HepG2 (cell line): Measurements from ENCODE around the gene SLC51B. TPM values are rescaled to one million over a fixed set of nuclear protein-coding genes. Genes with fewer than 3 reads are reported as not detected.

Experiments used
- ATF1 ChIP-seq: IDR thresholded peaks from 2 replicates; pipeline ENCODE4 v1.6.1; 2016; ENCODE audit warnings: mild to moderate bottlenecking, control low read depth
- ATF3 ChIP-seq: sonication (generic); formaldehyde crosslinking; IDR thresholded peaks from 2 replicates; pipeline ENCODE4 v1.4.0; 2020; ENCODE audit warnings: missing genetic modification reagents
- BRF2 ChIP-seq: sonication (generic); formaldehyde crosslinking; IDR thresholded peaks from 2 replicates; pipeline ENCODE4 v1.8.1; 2022; ENCODE audit warnings: mild to moderate bottlenecking, missing genetic modification reagents
- ERF ChIP-seq: IDR thresholded peaks from 2 replicates; pipeline ENCODE4 v1.6.1; 2018; ENCODE audit warnings: missing biosample characterization, missing genetic modification reagents
- GPN1 ChIP-seq: sonication (generic); formaldehyde crosslinking; IDR thresholded peaks from 2 replicates; pipeline ENCODE4 v1.5.1; 2020; ENCODE audit warnings: missing genetic modification reagents, borderline replicate concordance
- HMGXB3 ChIP-seq: sonication (generic); formaldehyde crosslinking; IDR thresholded peaks from 2 replicates; pipeline ENCODE4 v1.4.0; 2020; ENCODE audit warnings: missing genetic modification reagents, borderline replicate concordance
- MIER2 ChIP-seq: IDR thresholded peaks from 2 replicates; pipeline ENCODE4 v1.6.1; 2016; ENCODE audit warnings: missing biosample characterization, missing genetic modification reagents
- NR3C1 ChIP-seq: sonication (generic); formaldehyde crosslinking; IDR thresholded peaks from 2 replicates; pipeline ENCODE4 v1.4.0; 2020; ENCODE audit warnings: missing genetic modification reagents
- PAX8 ChIP-seq: sonication (generic); formaldehyde crosslinking; IDR thresholded peaks from 2 replicates; pipeline ENCODE4 v1.8.0; 2022; ENCODE audit warnings: mild to moderate bottlenecking, missing genetic modification reagents, borderline replicate concordance
- PCBP1 ChIP-seq: fragments of 200-400 bp; formaldehyde crosslinking; IDR thresholded peaks from 2 replicates; pipeline ENCODE4 v1.6.1; 2017; ENCODE audit warnings: mild to moderate bottlenecking, low read depth, low read length, borderline replicate concordance
- RXRA ChIP-seq: sonication (generic); formaldehyde crosslinking; IDR thresholded peaks from 2 replicates; pipeline ENCODE4 v1.5.1; 2020; ENCODE audit warnings: missing genetic modification reagents
- TCF7L2 ChIP-seq: IDR thresholded peaks from 2 replicates; pipeline ENCODE4 v1.6.1; 2011; ENCODE audit warnings: mild to moderate bottlenecking, low read depth, low read length, moderate library complexity
- ZBTB46 ChIP-seq: sonication (generic); formaldehyde crosslinking; IDR thresholded peaks from 2 replicates; pipeline ENCODE4 v1.4.0; 2020; ENCODE audit warnings: mild to moderate bottlenecking, missing genetic modification reagents, borderline replicate concordance
- ZNF501 ChIP-seq: sonication (generic); formaldehyde crosslinking; IDR thresholded peaks from 2 replicates; pipeline ENCODE4 v1.5.1; 2020; ENCODE audit warnings: mild to moderate bottlenecking, moderate library complexity, missing genetic modification reagents
- ZNF558 ChIP-seq: sonication (generic); formaldehyde crosslinking; IDR thresholded peaks from 2 replicates; pipeline ENCODE4 v1.9.0; 2022; ENCODE audit warnings: mild to moderate bottlenecking, missing genetic modification reagents, borderline replicate concordance
- ZNF614 ChIP-seq: IDR thresholded peaks from 2 replicates; pipeline ENCODE4 v1.6.1; 2018; ENCODE audit warnings: missing biosample characterization, missing genetic modification reagents, inconsistent platforms, borderline replicate concordance
- ZNF709 ChIP-seq: sonication (generic); formaldehyde crosslinking; IDR thresholded peaks from 2 replicates; pipeline ENCODE4 v1.5.0; 2020; ENCODE audit warnings: mild to moderate bottlenecking, missing genetic modification reagents
- ZNF777 ChIP-seq: sonication (generic); formaldehyde crosslinking; IDR thresholded peaks from 2 replicates; pipeline ENCODE4 v1.4.0; 2020; ENCODE audit warnings: missing genetic modification reagents
- ZNF782 ChIP-seq: sonication (generic); formaldehyde crosslinking; IDR thresholded peaks from 2 replicates; pipeline ENCODE4 v1.4.0; 2020; ENCODE audit warnings: missing genetic modification reagents, mild to moderate bottlenecking, borderline replicate concordance
- ZNF792 ChIP-seq: IDR thresholded peaks from 2 replicates; pipeline ENCODE4 v1.6.1; 2016
- ZSCAN5A ChIP-seq: sonication (generic); formaldehyde crosslinking; IDR thresholded peaks from 2 replicates; pipeline ENCODE4 v1.8.0; 2022; ENCODE audit warnings: mild to moderate bottlenecking, missing genetic modification reagents, borderline replicate concordance
- polyA plus RNA-seq, 8 experiments: library from polyadenylated mRNA; depleted of rRNA in 3 of 8; stranded (reverse) in 7 of 8; unstranded in 1 of 8; fragments of >200 nt; fragmentation: Illumina TruSeq in 4 of 8; extraction: Trizol in 4 of 8; gene quantifications; 2 replicates each; pipeline versions ENCODE4 v1.2.1 to v1.2.3, GENCODE V29; 2011 to 2016; ENCODE audit warnings: low read depth in 4 of 8, missing spikeins in 1 of 8, mixed read lengths in 1 of 8; ENCODE audit not compliant: insufficient read depth in 1 of 8
- total RNA-seq, 5 experiments: library from RNA; depleted of rRNA; stranded (reverse); fragments of >200 nt; fragmentation: Illumina TruSeq; extraction: Trizol; gene quantifications; 2 replicates each; pipeline ENCODE4 v1.2.3, GENCODE V29; 2016; ENCODE audit warnings: low read depth in 1 of 5

Gene SLC51B
- total and polyA plus RNA-seq, 2 of the 13 experiments (the other 11 are each of a cell fraction or from before 2014, with no cell fraction given), result 14.9 to 17.1 TPM

GRCh38 chr15:65044724-65045481 lies at the start of gene SLC51B (continued):
- TF ChIP-seq NR3C1 (CRISPR knock-in tag), result no peak
- TF ChIP-seq ZNF782 (CRISPR knock-in tag), result no peak
- peak; percentile 81 for TF ChIP-seq ZNF614 (CRISPR knock-in tag)
- TF ChIP-seq RXRA, result peak; percentile 99
- TF ChIP-seq MIER2 (CRISPR knock-in tag), result peak; percentile 75
- TF ChIP-seq ZNF792 (CRISPR knock-in tag), result peak; percentile 22; the same call in 1 of the 2 replicates
- no peak for TF ChIP-seq GPN1
- no peak for TF ChIP-seq ZNF558 (CRISPR knock-in tag)
- TF ChIP-seq ZNF501 (CRISPR knock-in tag), result no peak; the same call in none of the 2 replicates
- no peak for TF ChIP-seq TCF7L2
- no peak for TF ChIP-seq PCBP1
- TF ChIP-seq ZBTB46 (CRISPR knock-in tag), result no peak
- TF ChIP-seq ZNF709, result no peak
- TF ChIP-seq ZNF777 (CRISPR knock-in tag), result 0 out of 2 replicates have a peak, but pooled peaks have one; percentile 39
- TF ChIP-seq ATF3 (CRISPR knock-in tag), result no peak
- no peak for TF ChIP-seq BRF2
- no peak; the same call in 1 of the 2 replicates for TF ChIP-seq ZSCAN5A (CRISPR knock-in tag)
- peak; percentile 94; the same call in 1 of the 2 replicates for TF ChIP-seq ERF (CRISPR knock-in tag)
- no peak for TF ChIP-seq ATF1
- TF ChIP-seq PAX8 (CRISPR knock-in tag), result no peak
- TF ChIP-seq HMGXB3 (CRISPR knock-in tag), result peak; percentile 90; the same call in 1 of the 2 replicates
